ENCODE data around the gene DBP.
"Not testable (repeated sequence)": the region's sequence is repeated elsewhere in the genome, so short reads cannot be mapped to it uniquely, and the experiment has no call there.

Gene DBP

DNA sequence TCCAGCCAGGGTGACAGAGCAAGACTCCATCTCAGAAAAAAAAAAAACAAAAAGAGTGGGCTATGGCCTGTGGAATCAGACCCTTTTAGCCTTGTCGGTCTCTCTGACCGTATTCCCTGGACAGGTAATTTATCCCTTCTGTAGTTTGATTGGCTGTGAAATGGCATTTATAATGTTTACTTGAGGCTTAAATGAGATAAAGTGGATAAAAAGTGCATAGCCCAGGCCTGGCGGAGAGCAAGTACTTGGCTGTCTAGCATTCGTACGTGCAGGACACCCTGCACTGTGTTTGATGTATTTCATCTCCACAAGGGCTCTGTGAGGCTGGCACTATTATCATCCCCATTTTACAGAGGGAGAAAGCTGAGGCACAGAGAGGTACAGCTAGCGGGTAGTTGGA lies 28.6 kb upstream of the DBP start:
- DNase-seq (ENCODE audit: low spot score), result no peak

DNA sequence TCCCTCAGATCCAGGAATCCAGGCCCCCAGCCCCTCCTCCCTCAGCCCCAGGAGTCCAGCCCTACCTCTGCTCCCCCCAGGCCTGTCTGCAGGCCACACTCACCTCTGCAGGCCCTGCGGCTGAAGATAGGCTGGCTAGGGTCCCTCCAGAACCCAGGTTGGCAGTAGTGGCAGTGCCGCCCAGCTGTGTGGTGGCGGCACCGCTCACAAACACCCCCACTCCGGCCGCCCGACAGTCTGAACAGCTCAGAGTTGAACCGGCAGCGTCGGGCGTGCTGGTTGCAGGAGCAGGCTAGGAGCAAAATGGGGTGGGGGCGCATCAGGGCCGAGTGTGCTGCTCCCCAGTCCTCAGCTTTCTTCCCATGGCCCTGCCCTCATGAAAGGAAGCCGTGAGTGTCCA lies 27.3 kb upstream of the DBP start:
- DNase-seq (ENCODE audit: low spot score), result no peak

DNA sequence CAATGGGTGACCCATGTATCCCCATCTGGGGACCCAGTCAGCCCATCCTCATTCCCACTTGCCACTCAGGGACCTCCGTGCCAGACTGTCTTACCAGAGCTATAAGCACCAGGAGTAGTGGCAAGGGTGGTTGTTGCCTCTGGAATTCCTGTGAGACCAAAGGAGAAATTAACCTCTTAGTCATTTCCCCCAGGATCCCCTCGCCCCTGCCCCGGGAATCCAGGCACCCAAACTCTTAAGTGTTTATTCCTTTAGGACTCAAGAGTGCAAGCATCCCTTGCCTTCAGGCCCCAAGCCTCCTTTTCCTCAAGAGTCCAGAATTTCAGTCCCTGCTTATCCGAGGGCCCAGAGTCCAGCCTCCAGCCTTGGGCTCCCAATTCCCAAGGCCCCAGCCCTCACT lies 26.5 kb upstream of the DBP start:
- DNase-seq (ENCODE audit: low spot score), result no peak

DNA sequence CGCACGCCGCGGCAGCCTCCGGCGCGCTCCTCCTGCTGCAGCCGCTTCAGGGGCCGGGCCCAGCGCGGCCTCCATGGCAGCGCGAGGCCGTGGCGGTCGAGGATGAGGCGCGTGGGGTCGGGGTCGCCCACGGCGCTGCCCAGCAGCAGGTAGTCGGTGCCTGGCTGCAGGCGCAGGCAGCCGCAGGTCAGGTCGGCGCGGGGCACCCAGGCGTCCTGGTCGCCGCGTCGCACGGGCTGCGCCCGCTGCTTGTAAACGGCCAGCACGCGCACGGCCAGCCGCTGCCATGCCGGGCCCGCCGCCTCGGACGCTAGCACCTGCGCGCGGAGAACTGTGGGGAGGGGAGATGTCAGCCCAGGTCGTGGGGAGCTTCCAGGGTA lies 24.5 kb upstream of the DBP start:
- no peak for DNase-seq (ENCODE audit: low spot score)

DNA sequence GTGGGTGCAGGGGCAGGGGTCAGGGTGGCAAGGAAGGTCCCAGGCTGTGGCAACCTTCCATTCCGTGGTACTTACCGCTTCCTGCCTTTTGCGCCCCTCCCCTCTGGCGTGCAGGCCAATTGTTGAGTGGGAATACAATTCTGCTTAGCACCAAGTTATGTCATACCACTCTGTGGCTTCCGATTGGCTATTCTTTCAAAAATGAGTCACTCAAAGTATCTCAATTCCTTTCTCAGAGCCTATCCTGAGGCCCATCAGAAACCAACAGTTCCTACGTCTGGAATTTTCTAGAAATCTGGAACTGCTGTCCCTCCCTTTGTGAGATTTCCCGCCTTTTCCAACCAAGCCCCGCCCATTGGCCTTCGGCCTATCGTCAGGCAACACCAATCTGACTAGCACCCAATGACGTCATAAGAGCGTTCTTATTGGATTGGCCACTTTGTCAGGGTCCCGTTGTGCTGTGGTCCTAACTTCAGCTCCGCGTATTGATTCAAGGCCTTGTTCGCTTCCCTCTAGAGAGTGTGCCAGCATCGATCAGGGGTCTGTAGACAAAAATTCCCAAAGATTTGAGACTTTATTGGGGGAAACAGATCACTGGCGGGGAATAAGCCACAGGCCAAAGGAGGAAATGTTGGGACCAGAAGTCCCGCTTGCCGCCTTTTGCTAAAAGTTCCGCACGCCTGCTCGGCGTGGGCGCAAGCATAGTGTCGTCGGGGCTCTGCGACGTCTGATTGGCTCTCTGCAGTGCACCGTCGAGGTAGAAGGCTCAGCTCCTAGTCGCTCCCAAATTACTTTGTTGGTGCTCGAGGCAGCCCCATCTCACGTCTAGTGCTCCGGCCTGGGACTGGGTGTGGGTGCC lies 23.9 kb upstream of the DBP start:
- DNase-seq (ENCODE audit: low spot score), result peak; percentile 94

DNA sequence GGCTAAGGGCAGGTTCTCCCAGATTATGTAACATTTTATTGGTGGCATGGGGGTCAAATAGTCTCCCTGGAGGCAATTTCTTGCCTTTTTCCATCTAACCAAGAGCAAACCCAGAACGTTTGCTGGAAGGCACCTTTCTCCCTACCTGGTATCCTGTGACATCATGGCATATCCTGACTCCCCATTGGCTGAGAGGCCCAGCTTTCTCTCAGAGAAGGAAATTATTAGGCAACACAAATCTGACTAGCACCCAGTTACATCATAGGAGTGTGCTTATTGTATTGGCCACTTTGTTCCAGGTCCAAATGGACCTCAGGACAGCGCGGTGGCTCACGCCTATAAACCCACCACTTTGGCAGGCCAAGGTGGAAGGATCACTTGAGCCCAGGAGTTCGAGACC lies 22.6 kb upstream of the DBP start:
- no peak for DNase-seq (ENCODE audit: low spot score)

DNA sequence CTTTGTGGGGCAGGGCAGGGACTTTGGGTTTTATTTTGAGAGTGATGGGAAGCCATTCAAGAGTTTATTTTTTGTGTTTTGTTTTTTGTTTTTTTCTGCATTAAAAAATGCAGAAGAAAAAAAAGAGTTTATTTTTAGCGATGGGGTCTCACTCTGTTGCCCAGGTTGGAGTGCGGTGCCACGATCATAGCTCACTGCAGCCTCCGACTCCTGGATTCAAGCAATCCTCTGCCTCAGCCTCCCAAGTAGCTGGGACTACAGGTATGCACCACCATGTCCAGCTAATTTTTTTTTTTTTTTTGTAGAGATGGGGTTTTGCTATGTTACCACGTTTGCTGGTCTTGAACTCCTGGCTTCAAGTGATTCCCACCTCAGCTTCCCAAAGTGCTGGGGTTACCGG lies 21.3 kb upstream of the DBP start:
- no peak for DNase-seq (ENCODE audit: low spot score)

DNA sequence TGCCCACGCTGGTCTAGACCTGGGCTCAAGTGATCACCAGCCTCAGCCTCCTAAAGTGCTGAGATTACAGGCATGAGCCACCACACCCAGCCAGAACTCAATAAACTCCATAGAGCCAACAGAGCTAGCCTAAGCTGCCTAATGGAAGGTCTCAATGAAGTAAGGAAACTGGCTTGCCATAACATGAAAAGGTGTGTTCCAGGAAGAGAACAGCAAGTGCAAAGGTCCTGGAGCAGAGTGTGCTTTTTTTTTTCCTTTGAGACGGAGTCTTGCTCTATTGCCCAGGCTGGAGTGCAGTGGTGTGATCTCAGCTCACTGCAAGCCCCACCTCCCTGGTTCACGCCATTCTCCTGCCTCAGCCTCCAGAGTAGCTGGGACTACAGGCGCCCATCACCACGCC lies 20.6 kb upstream of the DBP start:
- DNase-seq (ENCODE audit: low spot score), result not testable (repeated sequence)

DNA sequence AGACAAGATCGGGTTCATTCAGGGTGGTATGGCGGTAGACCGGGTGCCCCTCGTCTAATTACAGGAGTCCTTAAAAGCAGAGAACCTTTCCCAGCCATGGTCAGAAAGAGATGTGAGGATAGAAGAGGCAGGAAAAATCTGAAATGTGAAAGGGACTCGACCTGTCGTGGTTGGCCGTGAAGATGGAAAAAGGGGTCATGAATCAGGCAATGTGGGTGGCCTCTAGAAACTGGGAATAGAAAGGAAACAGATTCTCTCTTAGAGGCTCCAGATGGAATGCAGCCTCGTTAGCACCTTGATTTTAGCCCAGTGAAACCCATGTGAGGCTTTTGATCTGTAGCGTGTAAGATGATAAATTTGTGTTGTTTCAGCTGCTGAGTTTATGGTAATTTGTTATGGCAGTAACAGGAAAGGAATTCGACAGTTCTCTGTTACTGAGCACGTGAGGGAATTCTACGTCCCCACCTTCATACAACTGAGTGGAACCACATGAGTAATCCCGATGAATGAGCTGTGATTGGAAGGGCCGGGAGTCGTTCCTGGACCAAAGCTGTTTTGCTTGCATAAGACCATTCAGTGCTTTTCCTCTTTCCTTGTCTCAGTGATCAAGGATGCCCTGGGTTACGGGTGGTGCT lies 19.8 kb upstream of the DBP start:
- DNase-seq (ENCODE audit: low spot score), result peak; percentile 93

DNA sequence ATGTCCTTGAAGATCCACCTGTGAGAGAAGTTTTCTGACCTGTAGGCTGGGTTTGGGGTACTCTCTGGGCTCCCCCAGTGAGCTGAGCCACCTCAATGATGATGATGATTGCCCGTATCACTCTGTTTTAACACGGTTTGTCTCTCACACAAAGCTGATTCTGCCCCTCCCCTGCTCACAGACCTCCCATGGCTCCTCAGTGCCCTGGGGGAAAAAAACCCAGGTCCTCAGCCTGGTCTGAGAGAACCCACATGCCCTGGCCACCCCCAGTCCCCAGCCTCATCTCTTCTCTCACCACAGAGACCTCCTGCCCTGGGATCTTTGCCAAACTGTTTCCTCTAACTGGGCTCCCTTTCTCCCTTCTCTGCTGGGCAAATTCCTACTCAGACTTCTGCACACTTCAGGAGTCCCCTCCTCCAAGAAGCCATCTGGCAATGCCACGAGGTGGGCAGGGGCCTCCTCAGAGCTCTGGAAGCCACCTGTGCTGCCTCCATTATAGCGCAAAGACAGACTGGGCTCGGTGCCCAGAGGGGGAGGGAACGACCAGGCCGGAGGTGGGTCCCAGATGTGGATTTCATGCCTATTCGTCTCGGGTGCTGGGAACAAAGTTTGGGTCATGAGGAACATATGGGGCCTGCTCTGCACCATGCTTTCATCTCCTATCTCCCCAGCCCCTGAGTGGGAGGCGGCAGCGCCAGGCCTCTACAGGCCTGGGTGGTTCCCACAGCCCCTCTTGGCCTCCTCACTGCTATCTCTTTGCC lies 17.3 kb upstream of the DBP start:
- DNase-seq (ENCODE audit: low spot score), result no peak

DNA sequence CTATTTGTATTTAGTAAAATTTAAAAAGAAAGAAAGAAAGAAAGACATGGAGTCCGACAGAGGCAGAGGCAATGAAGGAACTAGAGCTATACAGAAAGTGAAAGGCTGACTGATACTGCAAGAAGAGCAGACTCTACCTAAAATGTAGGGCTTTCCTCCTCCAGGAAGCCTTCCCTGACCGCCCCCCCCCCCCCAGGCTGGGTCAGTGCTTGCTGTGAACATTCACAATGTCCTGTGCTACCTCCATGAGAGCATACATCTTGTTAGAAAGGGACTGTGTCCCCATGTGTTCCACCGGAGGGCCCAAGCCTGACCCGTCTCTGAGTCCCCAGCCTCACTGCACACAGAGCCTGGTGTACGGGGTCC lies 14.5 kb upstream of the DBP start:
- no peak for DNase-seq (ENCODE audit: low spot score)

DNA sequence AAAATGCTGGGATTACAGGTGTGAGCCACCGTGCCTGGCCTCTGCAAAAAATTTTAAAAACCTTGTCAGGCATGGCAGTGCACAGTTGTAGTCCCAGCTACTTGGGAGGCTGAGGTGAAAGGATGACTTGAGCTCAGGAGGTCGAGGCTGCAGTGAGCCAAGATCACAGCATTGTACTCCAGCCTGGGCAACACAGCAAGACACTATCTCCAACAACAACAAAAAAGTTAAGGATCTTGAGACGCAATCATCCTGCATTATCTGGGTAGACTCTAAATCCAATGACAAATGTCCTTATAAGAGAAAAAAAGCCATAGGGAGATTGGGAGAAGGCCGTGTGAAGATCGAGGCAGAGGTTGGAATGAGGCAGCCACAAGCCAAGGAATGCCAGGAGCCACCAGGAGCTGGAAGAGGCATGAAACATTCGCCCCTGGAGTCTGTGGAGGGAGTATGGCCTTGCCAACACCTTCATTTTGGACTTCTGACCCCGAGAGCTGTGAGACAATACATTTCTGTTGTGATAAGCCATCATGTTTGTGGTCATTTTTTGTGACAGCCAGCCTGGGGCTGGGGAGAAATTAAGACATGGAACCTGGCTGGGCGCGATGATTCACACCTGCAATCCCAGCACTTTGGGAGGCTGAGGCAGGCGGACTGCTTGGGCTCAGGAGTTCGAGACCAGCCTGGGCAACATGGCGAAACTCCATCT lies 13.9 kb upstream of the DBP start:
- DNase-seq (ENCODE audit: low spot score), result no peak

DNA sequence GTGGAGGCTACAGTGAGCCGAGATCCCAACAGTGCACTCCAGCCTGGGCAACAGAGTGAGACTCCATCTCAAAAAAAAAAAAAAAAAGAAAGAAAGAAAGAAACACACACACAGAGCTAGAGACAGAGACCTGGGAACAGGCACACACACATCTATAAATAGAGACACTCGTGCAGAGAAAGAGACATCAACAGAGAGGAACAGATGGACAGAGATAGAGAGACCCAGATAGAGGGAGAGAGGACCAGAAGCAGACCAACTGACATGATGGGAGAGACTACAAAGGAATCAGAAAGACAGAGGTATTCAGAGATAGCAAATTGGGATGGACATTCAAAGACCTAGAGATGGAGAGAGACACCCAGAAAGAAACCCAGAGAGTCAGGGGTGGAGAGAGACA lies 11.0 kb upstream of the DBP start:
- no peak for DNase-seq (ENCODE audit: low spot score)

DNA sequence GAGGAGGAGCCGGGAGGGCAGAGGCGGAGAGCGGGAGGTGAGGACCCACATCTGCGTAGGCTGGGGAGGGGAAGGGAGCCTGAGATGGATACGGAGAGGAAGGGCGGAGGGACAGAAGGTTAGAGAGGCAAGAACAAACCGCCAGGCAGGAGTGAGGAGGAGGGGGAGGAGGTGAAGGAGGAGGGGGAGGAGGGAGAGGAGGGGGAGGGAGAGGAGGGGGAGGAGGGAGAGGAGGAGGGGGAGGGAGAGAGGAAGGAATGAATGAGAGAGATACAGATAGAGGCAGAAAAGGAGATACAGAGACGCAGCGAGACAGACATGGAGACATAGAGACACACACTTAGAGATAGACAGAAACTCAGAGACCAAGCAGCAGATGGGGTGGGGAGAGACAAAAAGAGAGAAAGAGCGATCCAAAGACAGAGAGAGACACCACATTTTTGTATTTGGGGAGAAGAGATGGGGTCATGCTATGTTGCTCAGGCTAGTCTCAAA lies 9.6 kb upstream of the DBP start:
- DNase-seq (ENCODE audit: low spot score), result no peak

DNA sequence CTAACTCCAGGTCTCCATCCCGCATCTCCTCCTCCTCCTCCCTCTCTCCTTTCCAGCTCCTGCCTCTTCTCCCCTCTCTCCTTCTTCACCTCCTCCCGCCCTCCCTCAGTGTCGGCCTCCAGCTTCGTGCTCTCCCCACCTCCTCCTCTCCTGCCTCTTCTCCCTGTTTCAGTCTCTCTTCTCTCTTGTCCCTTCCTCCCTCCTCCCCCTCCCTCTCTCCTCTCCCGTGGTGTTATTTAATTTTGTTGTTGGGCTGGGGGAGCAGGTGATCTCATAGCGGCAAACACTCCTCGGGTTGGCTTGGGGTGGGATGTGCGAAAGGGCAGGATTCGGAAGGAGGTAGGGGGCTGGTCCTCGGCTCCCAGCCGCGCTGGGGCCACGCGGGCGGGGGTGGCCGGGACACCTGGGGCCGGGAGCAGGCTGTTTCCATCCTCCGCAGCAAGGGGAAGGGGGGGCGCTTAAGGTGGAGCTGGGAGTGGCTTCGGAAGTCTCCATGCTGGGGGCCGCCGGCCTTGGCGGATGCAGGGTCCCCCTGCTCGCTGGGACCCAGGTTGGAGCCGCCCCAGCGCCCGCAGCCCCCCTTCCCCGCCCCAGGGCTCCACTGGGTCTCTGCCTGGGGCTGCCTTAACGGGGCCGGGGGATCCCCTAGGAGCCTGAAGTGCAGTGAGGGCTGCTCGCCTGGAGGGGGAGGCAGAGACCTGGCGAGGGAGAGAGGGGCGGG lies 9.0 kb upstream of the DBP start, which contains the start of gene CA11:
Gene CA11 (minus strand): TSS at position 187 of the 721 bp plus-strand sequence. CDS start 555 bp downstream, outside the sequence.
- peak; percentile 88 for DNase-seq (ENCODE audit: low spot score)

DNA sequence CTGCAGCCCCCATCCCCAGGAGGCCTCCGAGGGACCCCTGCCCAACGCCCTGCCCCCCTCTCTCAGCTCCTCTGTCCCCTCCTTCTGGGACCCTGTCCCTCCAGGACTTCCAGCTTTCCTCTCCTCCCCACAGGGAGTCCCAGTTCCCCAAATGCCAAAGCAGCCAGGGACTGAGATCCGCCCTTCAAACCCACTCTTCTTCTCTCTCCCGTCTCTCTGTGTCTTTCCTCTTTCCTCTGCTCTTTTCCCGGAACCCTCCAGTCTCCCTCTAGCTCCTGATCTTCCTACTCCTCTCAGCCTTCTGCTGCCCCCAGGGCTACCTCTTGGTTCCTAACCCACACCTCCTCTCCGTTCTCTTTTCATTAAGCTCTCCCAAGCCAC lies 8.4 kb upstream of the DBP start:
- no peak for DNase-seq (ENCODE audit: low spot score)

DNA sequence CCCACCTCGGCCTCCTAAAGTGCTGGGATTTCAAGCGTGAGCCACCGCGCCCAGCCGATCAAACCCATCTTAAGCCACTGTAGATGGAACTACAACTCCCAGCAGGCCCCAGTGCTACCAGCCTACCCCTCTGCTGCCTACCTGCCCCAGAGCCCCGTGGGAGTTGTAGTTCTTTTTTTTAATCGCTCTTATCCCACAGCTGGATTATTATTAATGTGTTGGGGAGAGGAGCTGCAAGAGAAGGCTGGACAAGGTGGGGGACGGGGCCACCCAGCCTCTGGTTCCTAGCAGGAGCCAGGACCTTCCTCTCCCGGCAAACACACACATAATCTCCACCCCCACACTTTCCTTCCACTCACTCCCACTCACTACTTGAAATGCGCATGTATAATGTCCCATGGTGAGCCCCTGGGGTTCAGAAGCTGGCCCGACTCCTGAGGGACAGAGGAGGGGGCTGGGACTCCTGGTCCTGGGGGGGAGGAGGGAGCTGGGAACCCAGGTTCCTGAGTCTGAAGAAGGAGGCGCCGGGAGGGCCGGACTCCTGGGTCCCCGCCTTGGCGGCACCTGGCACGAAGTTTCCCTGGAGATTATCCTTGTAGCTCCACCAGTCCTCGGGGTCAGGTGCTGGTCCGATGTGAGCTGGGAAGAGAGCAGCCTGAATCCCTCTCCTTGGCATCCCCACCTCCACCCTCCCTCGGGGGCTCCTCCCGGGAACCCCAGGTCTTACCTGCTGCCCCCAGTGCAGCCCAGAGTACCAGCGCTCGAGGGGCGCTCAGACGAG lies 7.8 kb upstream of the DBP start:
- peak; percentile 63 for DNase-seq (ENCODE audit: low spot score)

DNA sequence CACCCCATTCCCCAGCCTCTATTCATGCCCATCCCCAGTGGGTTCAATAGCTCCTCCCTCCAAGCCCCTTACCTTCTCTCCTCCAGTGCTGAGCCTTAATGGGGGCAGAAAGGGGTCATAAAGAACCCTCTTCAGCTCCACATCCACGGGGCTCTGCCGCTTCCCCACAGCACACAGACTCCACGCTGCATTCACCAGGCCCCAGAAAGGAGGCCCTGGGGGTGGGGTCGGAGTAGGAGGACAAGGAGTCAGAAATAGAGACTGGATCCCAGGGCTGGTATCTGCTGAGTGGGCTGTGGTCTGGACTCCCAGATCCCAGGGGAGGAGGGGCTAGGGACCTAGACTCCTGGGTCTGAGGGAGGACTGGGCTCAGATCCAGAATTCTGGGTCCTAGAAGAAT lies 7.2 kb upstream of the DBP start:
- DNase-seq (ENCODE audit: low spot score), result no peak

DNA sequence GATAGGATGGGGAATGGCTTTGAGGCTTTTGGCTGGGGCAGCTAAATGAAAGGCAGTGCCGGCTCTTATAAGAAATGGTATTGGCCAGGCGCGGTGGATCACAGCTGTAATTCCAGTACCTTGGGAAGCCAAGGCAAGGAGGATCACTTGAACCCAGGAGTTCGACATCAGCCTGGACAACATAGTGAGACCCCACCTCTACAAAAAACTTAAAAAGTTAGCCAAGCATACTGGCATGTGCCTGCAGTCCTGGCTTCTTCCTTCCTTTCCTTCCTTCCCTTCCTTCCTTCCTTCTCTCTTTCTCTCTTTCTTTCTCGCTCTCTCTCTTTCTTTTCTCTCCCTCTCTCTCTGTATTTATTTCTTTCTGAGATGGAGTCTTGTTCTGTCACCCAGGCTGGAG lies 5.7 kb upstream of the DBP start:
- no peak for DNase-seq (ENCODE audit: low spot score)

DNA sequence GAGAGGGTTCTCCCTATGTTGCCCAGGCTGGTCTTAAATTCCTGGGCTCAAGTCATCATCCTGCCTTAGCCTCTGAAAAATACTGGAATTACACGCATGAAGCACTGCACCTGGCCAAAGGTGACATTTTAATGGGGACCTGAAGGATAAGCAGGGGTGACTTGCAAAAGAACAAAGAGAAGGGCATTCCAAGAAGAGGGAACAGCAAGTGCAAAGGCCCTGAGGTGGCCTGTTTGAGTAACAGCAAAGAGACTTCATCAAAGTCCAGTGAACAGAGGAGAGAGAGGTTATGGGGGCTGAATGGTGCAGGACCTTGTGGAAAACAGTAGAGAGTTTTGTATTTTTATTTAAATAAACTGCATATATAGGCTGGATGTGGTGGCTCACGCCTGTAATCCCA lies 4.7 kb upstream of the DBP start:
- no peak for DNase-seq (ENCODE audit: low spot score)
